H9 (cell line): ENCODE results near the gene ITSN1. TPM values are rescaled to one million over a fixed set of nuclear protein-coding genes. Genes with fewer than 3 reads are reported as not detected.

ENCODE experiments used
- DNase-seq: peaks from one replicate; pipeline ENCODE4 v3.0.0-alpha.2; 2017
- H2AFZ ChIP-seq: one replicate; pipeline ENCODE4 v1.6.1; 2013; ENCODE audit warnings: mild to moderate bottlenecking, low read length, control low read depth, moderate library complexity
- H2AK5ac ChIP-seq: 2 replicates; pipeline ENCODE4 v1.6.1; 2013; ENCODE audit warnings: low read length, control low read depth, mixed read lengths; ENCODE audit not compliant: insufficient read length
- H2BK120ac ChIP-seq: one replicate; pipeline ENCODE4 v1.6.1; 2013; ENCODE audit warnings: low read depth, mild to moderate bottlenecking, low read length, control low read depth, inconsistent platforms; ENCODE audit not compliant: poor library complexity, severe bottlenecking
- H2BK12ac ChIP-seq: 2 replicates; pipeline ENCODE4 v1.6.1; 2013; ENCODE audit warnings: low read length, control low read depth, mixed read lengths, low read depth; ENCODE audit not compliant: insufficient read length
- H2BK15ac ChIP-seq: 2 replicates; pipeline ENCODE4 v1.6.1; 2013; ENCODE audit warnings: low read depth, low read length, control low read depth
- H2BK20ac ChIP-seq: one replicate; pipeline ENCODE4 v1.6.1; 2013; ENCODE audit warnings: low read depth, mild to moderate bottlenecking, low read length, control low read depth, inconsistent platforms; ENCODE audit not compliant: poor library complexity, severe bottlenecking
- H2BK5ac ChIP-seq: 2 replicates; pipeline ENCODE4 v1.6.1; 2013; ENCODE audit warnings: low read length, control low read depth, mixed read lengths; ENCODE audit not compliant: insufficient read length
- H3K14ac ChIP-seq: 2 replicates; pipeline ENCODE4 v1.6.1; 2013; ENCODE audit warnings: low read length, control low read depth; ENCODE audit not compliant: insufficient read depth
- H3K18ac ChIP-seq: 2 replicates; pipeline ENCODE4 v1.6.1; 2013; ENCODE audit warnings: low read depth, mild to moderate bottlenecking, mixed read lengths, low read length, control low read depth; ENCODE audit not compliant: insufficient read length
- H3K23ac ChIP-seq: 2 replicates; pipeline ENCODE4 v1.6.1; 2013; ENCODE audit warnings: low read length, control low read depth, mixed read lengths, low read depth; ENCODE audit not compliant: insufficient read length
- H3K23me2 ChIP-seq: 2 replicates; pipeline ENCODE4 v1.6.1; 2013; ENCODE audit warnings: low read depth, mild to moderate bottlenecking, mixed read lengths, low read length, control low read depth; ENCODE audit not compliant: insufficient read length, poor library complexity, severe bottlenecking
- H3K27ac ChIP-seq: 2 replicates; pipeline ENCODE4 v1.5.1; 2013; ENCODE audit warnings: low read length, control low read depth, mixed read lengths, low read depth; ENCODE audit not compliant: insufficient read length
- H3K27me3 ChIP-seq: 2 replicates; pipeline ENCODE4 v1.6.1; 2013; ENCODE audit warnings: low read length, control low read depth, inconsistent platforms; ENCODE audit not compliant: insufficient read depth
- H3K4ac ChIP-seq: 2 replicates; pipeline ENCODE4 v1.6.1; 2013; ENCODE audit warnings: low read depth, mild to moderate bottlenecking, control low read depth, inconsistent platforms, low read length, moderate library complexity
- H3K4me1 ChIP-seq: 2 replicates; pipeline ENCODE4 v1.6.1; 2013; ENCODE audit warnings: low read length, control low read depth, inconsistent platforms; ENCODE audit not compliant: insufficient read depth
- H3K4me2 ChIP-seq: 2 replicates; pipeline ENCODE4 v1.6.1; 2013; ENCODE audit warnings: low read length, control low read depth, mixed read lengths; ENCODE audit not compliant: insufficient read length, insufficient read depth
- H3K56ac ChIP-seq: 2 replicates; pipeline ENCODE4 v1.6.1; 2013; ENCODE audit warnings: low read depth, mild to moderate bottlenecking, mixed read lengths, low read length, control low read depth; ENCODE audit not compliant: insufficient read length
- H3K79me1 ChIP-seq: 2 replicates; pipeline ENCODE4 v1.6.1; 2013; ENCODE audit warnings: low read depth, mild to moderate bottlenecking, moderate library complexity, low read length, control low read depth, inconsistent platforms; ENCODE audit not compliant: insufficient read depth, poor library complexity, severe bottlenecking
- H3K79me2 ChIP-seq: 2 replicates; pipeline ENCODE4 v1.6.1; 2013; ENCODE audit warnings: low read length, control low read depth, inconsistent platforms; ENCODE audit not compliant: insufficient read depth
- H3K9ac ChIP-seq: 2 replicates; pipeline ENCODE4 v1.6.1; 2013; ENCODE audit warnings: low read length, control low read depth, mixed read lengths; ENCODE audit not compliant: insufficient read length; ENCODE audit errors: extremely low read depth
- H3K9me3 ChIP-seq: one replicate; pipeline ENCODE4 v1.6.1; 2013; ENCODE audit warnings: low read depth, low read length, inconsistent platforms; ENCODE audit not compliant: control insufficient read depth
- H3T11ph ChIP-seq: one replicate; pipeline ENCODE4 v1.6.1; 2013; ENCODE audit warnings: mild to moderate bottlenecking, low read length, control low read depth, inconsistent platforms
- H4K20me1 ChIP-seq: one replicate; pipeline ENCODE4 v1.6.1; 2013; ENCODE audit not compliant: control insufficient read depth, insufficient read length, insufficient read depth
- H4K5ac ChIP-seq: 2 replicates; pipeline ENCODE4 v1.6.1; 2013; ENCODE audit warnings: low read depth, mild to moderate bottlenecking, mixed read lengths, low read length, control low read depth; ENCODE audit not compliant: insufficient read length
- H4K8ac ChIP-seq: replicated peaks from 2 replicates; pipeline ENCODE4 v1.6.1; 2013; ENCODE audit warnings: low read length, control low read depth, mixed read lengths, low read depth; ENCODE audit not compliant: insufficient read length
- H4K91ac ChIP-seq: 2 replicates; pipeline ENCODE4 v1.6.1; 2013; ENCODE audit warnings: low read depth, mild to moderate bottlenecking, moderate library complexity, mixed read lengths, low read length, control low read depth; ENCODE audit not compliant: insufficient read length
- H3K27ac Mint-ChIP-seq, 3 experiments: 2 replicates in 2 of 3; 3 replicates in 1 of 3; pipeline ENCODE4 v1.8.0; 2020 to 2021; ENCODE audit warnings: mixed read lengths in 3 of 3, mild to moderate bottlenecking in 1 of 3, moderate library complexity in 1 of 3
- H3K27me3 Mint-ChIP-seq: 2 replicates; pipeline ENCODE4 v1.8.0; 2021; ENCODE audit warnings: low read depth, mild to moderate bottlenecking, moderate library complexity, mixed read lengths
- H3K36me3 Mint-ChIP-seq, 3 experiments: 2 replicates in 2 of 3; 3 replicates in 1 of 3; pipeline ENCODE4 v1.8.0; 2020 to 2021; ENCODE audit warnings: low read depth in 3 of 3, mixed read lengths in 3 of 3; ENCODE audit not compliant: insufficient read depth in 1 of 3
- H3K4me1 Mint-ChIP-seq, 2 experiments: 2 replicates each; pipeline ENCODE4 v1.8.0; 2020; ENCODE audit warnings: mixed read lengths in 2 of 2
- H3K4me3 Mint-ChIP-seq, 2 experiments: 2 replicates in 1 of 2; 3 replicates in 1 of 2; pipeline ENCODE4 v1.8.0; 2020 to 2021; ENCODE audit warnings: mild to moderate bottlenecking in 2 of 2, mixed read lengths in 2 of 2, moderate library complexity in 1 of 2
- H3K9me3 Mint-ChIP-seq, 2 experiments: 2 replicates in 1 of 2; 3 replicates in 1 of 2; pipeline ENCODE4 v1.8.0; 2020; ENCODE audit warnings: mild to moderate bottlenecking in 2 of 2, mixed read lengths in 2 of 2, moderate library complexity in 1 of 2
- WGBS: extraction: QIAGEN DNeasy Blood & Tissue Kit; methylation state at CpG from one replicate; pipeline ENCODE4 v1.1.7; 2013; ENCODE audit warnings: missing lambda C conversion rate, low lambda C conversion rate, mixed read lengths; ENCODE audit not compliant: insufficient read length; ENCODE audit errors: extremely low coverage; 5-methylcytosine and 5-hydroxymethylcytosine counted together
- total RNA-seq: library from RNA; stranded (reverse); gene quantifications from 2 replicates; pipeline ENCODE4 v1.2.1, GENCODE V29; 2021
- TF ChIP-seq, protein P1 (sequence below): fragments of 200-600 bp; sonication (generic); conservative IDR thresholded peaks from 3 replicates; pipeline ENCODE4 v1.8.0; 2021; ENCODE audit warnings: antibody characterized with exemption, mild to moderate bottlenecking

The ITSN1 gene
- total RNA-seq, 1 experiment from 2014 or later: 94.2 TPM

GRCh38 chr21:33650929-33651509 is 8.7 kb downstream of the ITSN1 start:
- Mint-ChIP-seq H3K27me3 (no peaks in the 10 kb centered on the region), H3K4me1 (peaks cover 62 to 67% of the 10 kb centered on the region in 2 experiments), H3K36me3 (peaks cover 1 to 24% (median 12%) of the 10 kb centered on the region in 3 experiments; a peak in 5 of 7 replicates), H3K27ac (peak overlapping the region in 2 of 3 experiments; percentile 10 to 34; a peak in 3 of 7 replicates), H3K9me3 (no peaks in the 10 kb centered on the region), H3K4me3 (peak overlapping the region in 1 of 2 experiments; percentile 61; a peak in 3 of 5 replicates)
- Histone ChIP-seq H3K9ac (no peak overlapping the region), H2BK120ac (no peak overlapping the region), H2BK12ac (no peak overlapping the region), H3K79me2 (peaks cover 55% of the 10 kb centered on the region), H4K5ac (no peak overlapping the region), H2BK20ac (no peak overlapping the region), H3K23me2 (no peaks in the 10 kb centered on the region), H3K4me1 (peaks cover 13% of the 10 kb centered on the region), H3K27ac (no peak overlapping the region), H3K14ac (no peak overlapping the region; the same call in 1 of the 2 replicates), H4K8ac (no peak overlapping the region), H3K27me3 (no peaks in the 10 kb centered on the region), H3T11ph (no peak overlapping the region), H3K4ac (no peak overlapping the region), H3K4me2 (no peak overlapping the region), H3K23ac (no peak overlapping the region), H2AK5ac (no peak overlapping the region), H4K91ac (no peak overlapping the region), H2BK5ac (no peak overlapping the region), H4K20me1 (no peaks in the 10 kb centered on the region), H3K9me3 (no peaks in the 10 kb centered on the region), H3K56ac (no peak overlapping the region), H2AFZ (no peak overlapping the region), H3K79me1 (peaks cover 3% of the 10 kb centered on the region), H2BK15ac (no peak overlapping the region), H3K18ac (no peak overlapping the region)
- WGBS: no CpG with 5 or more reads among the region's 7 CpGs
- TF ChIP-seq, protein P1, sequence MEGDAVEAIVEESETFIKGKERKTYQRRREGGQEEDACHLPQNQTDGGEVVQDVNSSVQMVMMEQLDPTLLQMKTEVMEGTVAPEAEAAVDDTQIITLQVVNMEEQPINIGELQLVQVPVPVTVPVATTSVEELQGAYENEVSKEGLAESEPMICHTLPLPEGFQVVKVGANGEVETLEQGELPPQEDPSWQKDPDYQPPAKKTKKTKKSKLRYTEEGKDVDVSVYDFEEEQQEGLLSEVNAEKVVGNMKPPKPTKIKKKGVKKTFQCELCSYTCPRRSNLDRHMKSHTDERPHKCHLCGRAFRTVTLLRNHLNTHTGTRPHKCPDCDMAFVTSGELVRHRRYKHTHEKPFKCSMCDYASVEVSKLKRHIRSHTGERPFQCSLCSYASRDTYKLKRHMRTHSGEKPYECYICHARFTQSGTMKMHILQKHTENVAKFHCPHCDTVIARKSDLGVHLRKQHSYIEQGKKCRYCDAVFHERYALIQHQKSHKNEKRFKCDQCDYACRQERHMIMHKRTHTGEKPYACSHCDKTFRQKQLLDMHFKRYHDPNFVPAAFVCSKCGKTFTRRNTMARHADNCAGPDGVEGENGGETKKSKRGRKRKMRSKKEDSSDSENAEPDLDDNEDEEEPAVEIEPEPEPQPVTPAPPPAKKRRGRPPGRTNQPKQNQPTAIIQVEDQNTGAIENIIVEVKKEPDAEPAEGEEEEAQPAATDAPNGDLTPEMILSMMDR: no peak
- DNase-seq: no peak
